NOMO-1 (cell line): ENCODE measurements around the gene HOXB8.

Experiments
- DNase-seq, 2 experiments: peaks; one replicate each; lab custom pipeline; 2025; ENCODE audit not compliant: unreplicated experiment in 2 of 2; lab: John Stamatoyannopoulos, UW

The HOXB8 gene

DNA sequence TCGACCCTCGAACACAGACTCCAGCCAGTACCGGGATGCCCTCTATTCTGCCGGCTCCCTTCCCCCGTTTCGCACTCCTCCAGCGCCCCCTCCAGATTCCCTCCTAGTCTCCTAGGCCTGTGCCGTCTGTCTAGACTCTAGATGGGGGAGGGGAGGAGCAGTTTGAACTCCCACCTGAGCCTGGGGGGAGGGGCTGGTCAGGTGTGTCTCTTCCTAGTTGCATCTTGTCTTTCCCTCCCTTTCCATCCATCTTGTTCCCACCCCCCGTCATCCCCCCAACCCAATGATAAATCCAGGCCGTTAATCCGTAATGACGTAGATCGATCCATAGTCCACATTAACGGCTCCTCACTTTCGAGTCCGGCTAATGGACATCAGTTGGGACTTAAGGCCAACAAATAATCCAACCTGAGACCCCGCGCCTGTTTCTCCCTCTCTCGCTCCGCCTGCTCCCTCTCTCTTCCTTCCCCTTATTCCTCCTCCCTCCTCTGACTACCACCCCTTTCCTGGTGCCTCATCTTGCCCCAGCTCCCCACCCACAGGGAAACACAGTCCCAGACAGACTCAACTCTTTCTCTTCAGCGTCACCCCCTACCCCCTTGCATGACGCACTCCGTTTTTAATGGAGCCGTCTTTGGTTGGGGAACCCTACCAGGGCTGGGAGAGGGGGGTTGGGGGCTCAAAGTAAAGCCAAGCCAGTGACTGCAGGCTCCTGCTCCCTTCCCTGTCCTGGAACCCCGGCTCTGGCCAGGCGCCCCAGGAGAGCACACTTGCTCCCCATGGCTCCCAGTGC lies 18.2 kb downstream of the HOXB8 start:
- DNase-seq = no peak

- no peak for DNase-seq
These were observed 18.9 kb downstream of the HOXB8 start for GRCh38 chr17:48596000-48596734.

DNA sequence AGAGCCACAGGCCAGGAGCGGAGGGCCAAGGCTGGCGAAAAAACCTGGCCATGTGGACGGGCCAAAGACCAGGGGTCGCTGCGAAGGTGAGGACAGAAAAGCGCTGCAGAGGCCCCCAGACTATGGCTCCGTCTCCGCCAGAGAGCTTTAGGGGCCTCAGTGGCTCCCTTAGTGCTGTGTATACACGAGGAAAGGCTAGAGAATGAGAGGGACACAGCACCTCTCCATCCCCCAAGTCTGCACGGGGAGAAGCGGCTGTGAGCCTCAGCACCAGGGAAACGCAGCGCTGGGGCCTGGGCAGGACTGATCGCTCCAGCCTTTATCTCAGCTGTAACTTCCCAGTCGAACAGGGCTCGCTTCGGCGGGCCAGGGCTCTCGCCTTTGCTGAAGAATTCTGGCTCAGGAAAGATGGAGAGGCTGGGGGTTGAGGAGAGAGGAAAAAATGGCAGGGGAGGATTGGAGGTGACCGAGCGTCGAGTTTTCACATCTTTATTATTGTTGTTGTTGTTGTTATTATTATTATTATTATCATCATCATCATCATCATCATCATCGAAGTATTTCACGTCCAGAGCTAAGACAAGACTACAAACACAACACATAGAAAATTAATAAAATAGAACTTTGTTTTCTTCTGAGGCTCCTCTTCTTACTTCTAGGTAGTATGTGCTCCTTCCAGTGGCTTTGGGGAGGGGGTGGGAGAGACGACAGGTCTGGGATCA lies 19.7 kb downstream of the HOXB8 start:
- no peak for DNase-seq

DNA sequence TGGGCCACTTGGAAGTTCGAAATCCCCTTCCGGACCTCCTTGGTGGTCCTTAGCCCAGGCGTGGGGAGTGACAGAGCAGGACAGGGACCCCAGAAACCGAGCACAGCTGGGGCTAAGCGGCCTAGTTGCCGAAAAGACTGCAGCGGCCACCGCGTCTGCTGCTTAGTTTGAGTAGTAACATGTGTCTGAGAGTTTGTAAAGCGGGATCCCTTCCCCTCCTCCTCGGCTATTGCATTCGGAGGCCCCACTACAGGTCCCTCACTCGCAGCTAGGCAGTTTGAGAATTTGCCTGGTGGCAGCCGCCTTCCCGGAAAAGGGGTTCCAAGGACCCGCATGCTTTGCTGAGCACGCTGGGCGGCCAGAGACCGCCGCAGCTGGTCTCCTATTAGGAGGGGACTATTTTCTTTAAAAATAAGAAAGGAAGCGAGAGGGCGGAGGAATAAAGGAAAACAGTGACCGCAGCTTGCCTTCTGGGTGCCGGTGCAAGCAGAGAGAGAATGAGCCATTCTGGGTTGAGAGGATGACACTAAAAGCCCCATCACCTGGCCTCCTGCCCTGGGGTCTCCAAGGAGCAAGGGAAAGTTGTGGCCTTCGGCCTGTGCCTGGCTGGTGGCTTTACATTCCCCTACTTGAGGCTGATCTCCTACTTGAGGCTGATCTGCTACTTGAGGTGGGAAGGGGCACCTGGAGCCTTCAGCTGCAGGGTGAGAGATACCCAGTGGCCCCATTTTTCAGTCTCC lies 20.4 kb downstream of the HOXB8 start:
- no peak for DNase-seq

GRCh38 chr17:48593840-48594537 lies 21.1 kb downstream of the HOXB8 start:
- DNase-seq = peak; percentile 58 to 74

GRCh38 chr17:48593126-48593829 lies 21.8 kb downstream of the HOXB8 start, which contains the start of gene HOXB5:
Gene HOXB5, minus strand, starts transcription at chr17:48593779. Its CDS starts 97 bp downstream, at chr17:48593682.
- DNase-seq = peak in 1 of 2 experiments; percentile 21

DNA sequence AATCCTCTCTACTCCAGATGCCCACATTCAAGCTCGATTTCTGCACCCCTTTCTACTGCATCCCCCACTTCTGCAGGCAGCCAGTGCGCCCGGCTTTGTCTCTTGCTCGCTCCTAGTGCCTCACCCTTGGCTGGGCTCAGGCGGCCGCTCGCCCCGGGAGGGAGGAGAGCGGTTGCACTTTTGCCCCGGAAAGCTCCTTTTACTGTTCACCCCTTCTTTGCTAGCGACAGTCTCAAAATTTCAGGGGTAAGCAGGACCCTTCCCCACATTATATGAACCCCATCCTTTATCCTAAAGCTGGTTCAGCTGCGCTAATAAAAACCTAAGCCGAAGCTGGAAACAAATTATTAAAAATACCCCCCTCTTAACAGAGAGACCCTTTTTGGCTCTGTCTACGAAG lies 22.5 kb downstream of the HOXB8 start:
- DNase-seq = no peak

GRCh38 chr17:48592057-48592514 lies 23.0 kb downstream of the HOXB8 start:
- DNase-seq = no peak

DNA sequence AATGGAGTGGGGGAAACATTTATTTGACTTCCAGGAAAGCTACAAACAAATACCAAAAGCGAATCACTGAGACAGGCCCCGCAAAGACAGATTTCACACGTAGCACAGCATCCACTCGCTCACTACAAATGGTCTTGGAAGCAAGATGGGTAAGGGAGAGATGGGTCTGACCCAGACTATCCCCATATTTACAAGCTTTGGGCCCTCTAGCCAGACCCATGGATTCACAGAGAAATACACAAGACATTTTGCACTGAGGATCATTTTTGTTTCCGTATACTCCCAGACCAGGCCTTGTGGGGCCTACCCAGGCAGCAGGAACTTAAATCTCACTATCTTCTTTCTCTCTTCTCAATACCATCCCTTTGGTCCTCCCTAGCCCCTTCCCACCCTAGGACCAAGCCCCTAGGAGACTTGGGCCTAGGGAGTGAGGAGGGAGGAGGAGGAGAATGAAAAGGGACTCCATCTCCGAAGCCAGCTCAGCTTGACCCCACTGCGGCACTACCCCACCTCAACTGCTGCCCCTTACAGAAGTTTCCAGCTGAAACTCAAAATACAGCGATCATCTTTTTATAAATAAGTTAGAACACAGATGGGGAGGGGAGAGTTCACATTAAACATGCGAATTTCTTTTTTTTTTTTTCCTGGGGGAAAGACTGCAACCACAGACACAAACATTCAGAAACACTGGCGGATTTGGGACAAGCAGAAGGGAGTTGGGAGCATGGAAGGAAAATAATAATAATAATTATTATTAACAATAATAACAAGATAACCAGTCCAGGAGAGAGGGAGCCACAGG lies 23.6 kb downstream of the HOXB8 start:
- DNase-seq = no peak

DNA sequence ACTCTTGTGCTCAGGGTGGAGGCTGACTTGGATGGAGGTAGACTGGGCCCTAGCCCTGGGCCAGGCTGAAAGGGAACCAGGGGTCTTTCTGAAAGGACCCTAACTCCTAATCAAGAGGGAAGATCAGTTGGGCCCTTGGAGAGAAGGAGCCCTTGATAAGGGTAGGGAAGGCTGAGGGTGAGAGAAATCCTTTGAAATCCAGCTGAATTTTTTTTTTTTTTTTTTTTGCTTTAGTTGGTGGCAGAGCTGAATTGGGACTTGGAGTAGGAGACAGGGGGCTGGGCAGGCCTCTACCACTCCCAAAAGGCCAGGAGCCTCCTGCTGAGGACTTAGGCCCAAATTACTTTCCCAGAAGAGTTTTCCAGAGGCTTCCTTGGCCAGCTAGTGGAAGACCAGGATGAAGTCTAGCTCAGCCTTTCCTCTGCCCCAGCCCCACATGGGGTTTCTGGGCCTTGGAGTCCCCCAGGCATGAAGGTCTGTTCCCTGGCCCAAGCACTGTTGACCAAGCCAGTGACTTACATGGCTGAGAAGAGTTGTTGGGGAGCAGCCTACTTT lies 24.4 kb downstream of the HOXB8 start:
- DNase-seq = no peak

DNA sequence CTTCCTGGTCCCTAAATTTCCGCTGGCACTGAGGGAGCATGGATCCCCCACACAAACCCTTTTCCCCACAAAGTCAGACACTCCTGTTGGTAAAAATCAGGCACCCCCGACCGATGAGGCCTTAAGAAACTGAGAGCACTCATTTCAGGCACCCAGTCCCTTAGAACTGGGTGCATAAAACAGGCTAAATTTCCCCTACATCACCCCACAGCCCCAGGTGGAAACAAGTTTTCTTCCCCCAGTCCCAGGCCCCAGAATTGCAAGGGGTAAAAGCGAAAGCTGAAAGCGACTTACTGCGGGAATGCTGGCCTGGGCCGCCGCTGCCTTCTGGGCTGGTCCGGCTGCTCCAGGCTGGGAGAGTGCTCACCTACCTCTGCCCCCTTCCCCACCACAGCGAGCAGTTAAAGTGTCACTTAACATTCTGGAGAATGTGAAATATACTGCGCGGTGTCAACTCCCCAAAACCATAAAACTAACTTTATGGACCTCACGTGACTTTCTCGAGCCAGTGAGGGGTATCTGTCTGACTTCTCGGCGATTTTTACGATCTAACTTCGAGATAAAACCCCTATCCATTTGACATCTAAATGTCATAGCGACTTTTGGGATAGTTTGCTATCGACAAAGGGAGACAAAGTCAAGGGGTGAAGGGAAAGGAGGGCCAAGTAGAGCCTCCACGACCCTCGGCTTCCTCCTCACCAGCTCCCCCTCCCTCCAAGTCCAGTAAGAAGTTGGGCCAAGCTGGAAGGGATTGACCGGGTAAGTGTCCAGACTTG lies 25.1 kb downstream of the HOXB8 start, which contains the start of gene HOXB3:
Gene HOXB3 (minus strand): TSS at position 411 of the 776 bp plus-strand sequence. CDS start 37,767 bp downstream, outside the sequence.
- no peak for DNase-seq

- DNase-seq = no peak
These were observed 25.8 kb downstream of the HOXB8 start for GRCh38 chr17:48589060-48589830.

- no peak for DNase-seq
These were observed 26.6 kb downstream of the HOXB8 start for GRCh38 chr17:48588528-48588927.

GRCh38 chr17:48588074-48588415 lies 27.0 kb downstream of the HOXB8 start:
- no peak for DNase-seq

GRCh38 chr17:48587276-48588073 lies 27.6 kb downstream of the HOXB8 start:
- no peak for DNase-seq
